ENCODE measurements around the gene SPATA22.
"Not testable (repeated sequence)": the region's sequence is repeated elsewhere in the genome, so short reads cannot be mapped to it uniquely, and the experiment has no call there.

Gene SPATA22

DNA sequence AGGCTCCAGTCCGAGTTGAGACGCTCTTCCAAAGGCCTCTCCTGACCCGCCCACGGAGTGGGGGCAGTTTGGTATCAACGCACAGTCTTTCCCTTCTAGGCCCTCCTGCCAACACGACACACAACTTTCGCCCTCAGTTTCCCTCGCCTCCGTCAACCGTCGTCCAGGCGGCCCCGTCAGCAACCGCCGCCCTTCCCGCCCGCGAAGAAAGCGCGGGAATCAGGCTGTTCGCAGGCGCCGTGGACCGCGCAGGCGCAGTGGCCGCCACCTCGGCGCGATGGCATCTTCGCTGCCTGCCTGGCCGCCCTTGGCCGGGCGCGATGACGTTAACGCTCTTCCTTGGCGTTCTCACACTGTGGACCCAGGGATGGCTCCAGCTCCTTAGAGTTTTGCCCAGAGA, at the start of gene SPATA22:
Gene SPATA22, minus strand, starts transcription at position 221 of the 400 bp plus-strand sequence. CDS start 2,494 bp downstream, outside the sequence.
- DNase-seq = no peak

- not testable (repeated sequence) for DNase-seq
Observed at GRCh38 chr17:3519472-3519871, 47.9 kb upstream of the SPATA22 start.

DNA sequence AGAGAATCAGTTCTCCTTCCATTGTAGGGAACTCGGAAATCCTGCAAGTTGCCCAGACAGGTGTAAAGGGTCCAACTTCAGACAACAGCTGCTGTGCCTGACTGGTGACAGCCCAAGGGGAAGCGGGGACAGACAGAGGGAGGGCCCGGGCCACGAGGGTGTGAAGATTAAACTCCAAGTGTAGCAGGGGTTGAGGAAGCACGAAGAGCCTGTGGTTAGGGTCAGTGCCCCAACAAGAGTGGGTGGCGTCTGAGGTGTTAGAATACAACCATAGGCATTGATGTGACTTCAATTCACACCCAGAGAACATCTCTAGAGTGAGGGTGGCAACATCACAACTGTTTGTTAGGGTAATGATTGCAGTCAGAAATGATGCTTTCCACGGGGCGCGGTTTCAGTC, 43.3 kb upstream of the SPATA22 start:
- DNase-seq = no peak

DNA sequence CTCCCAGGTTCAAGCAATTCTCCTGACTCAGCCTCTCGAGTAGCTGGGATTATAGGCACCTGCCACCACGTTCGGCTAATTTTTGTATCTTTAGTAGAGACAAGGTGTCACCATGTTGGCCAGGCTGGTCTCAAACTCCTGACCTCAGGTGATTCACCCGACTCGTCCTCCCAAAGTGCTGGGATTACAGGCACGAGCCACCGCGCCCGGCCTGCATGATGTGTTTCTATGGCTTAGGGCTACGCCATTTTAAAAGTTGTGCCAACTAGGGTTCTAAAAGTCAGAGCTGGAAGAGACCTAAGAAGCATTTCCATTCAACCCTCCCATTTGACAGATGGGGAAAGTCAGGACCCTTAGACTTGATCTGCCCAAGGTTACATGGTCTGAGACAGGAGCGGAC, 42.5 kb upstream of the SPATA22 start:
- DNase-seq = not testable (repeated sequence)

DNA sequence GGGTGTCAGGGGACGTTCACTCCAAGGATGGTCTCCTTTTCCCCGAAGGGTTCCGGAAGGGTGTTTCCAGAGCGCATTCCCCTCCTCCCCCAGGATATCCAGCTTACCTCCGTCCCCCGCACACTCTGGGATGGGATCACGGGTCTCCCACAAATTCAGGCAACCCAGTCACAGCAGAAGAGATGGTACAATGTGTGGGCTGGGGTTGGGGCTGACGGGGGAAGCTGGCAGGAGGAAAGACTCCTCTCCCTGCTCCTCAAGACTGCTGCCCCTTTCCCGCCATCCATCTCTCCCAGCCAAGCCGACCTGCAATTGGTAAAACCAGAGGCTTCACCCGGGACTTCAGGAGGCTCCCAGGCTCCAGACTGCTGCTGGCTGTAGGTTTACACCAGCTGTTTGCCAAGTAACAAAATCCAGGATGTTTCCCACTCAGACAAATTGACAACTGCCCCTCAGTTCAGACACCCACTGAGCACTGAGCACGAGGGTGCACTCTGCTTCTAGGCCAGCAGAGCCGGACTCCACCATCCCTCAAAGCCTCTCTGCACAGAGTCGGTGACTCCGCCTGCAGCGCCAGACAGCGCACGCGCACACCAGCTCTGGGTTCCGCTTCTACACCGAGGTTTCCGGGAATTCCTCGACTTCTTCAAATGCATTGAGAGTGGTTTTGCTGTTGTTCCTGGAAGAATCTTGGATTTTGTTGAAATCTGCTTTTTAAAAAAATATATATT, 41.9 kb upstream of the SPATA22 start:
- DNase-seq = no peak

- DNase-seq = no peak
Observed at GRCh38 chr17:3512505-3513171, 41.0 kb upstream of the SPATA22 start.

DNA sequence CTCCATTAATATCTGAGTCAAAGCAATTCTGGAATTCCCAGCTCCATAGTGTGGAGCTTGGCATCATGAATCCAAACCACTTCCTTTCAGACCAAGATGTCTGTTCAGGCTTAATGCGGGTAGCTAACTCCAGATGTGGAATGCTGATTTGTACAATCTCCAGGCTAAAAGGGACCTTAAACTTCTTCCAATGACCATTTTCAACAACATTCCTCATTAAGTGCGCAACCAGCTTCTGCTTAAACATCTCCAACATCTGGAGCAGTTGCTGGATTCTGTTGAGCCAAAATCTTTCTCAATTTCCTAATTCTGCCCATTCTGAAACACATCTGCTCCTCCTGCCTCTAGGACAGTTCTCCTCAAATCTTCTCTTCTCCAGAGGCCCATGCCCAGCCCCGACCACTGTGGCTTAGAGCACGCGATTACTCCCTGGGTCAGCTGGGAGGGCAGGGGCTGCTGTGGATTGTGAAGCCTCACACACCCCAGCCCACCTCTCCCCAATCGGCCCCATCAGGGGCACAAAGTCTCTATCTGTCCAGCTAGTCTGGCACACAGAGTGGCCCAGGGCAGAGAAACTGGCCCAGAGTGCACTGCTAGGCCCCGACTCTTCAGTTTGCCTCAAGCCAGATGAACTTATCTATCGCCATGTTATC, 40.4 kb upstream of the SPATA22 start:
- DNase-seq = no peak

DNA sequence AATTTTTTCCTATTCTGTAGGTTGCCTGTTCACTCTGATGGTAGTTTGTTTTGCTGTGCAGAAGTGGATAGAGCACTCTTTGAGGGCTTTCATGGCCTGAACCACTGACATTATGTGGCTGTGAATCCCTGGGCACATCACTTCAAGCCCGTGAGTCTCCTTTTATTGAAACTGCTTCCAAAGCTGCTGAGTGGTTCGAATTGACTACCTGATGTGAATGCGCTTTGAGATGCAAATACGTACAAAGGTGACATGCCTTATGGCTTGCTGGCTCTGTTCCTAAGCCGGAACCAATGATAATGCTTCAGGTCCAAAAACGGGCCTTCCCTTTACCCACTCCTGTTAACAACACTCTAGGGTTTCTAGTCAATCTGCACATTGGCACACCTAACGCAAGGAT, 38.5 kb upstream of the SPATA22 start:
- DNase-seq = no peak

GRCh38 chr17:3507869-3508268, 36.2 kb upstream of the SPATA22 start:
- DNase-seq = no peak

- no peak for DNase-seq
Observed at GRCh38 chr17:3507071-3507470, 35.5 kb upstream of the SPATA22 start.

DNA sequence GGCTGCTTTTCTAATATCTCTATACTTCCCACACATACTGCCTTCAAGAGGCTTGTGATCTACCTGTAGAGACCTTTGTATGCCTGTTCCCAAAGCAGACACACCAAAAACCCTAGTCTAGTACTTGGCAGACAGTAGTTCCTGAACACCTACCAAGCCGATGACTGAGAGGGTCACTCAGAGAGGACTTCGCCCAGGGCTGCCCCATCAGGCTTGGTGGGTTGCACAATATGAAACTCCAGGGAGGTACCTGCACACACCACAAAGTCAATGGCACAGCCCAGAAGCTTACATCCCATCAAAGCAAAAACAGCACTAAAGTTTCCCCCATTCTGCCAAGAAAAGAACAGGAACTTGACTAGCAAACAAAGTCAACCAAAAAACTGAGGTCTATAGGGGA, 34.4 kb upstream of the SPATA22 start:
- no peak for DNase-seq

DNA sequence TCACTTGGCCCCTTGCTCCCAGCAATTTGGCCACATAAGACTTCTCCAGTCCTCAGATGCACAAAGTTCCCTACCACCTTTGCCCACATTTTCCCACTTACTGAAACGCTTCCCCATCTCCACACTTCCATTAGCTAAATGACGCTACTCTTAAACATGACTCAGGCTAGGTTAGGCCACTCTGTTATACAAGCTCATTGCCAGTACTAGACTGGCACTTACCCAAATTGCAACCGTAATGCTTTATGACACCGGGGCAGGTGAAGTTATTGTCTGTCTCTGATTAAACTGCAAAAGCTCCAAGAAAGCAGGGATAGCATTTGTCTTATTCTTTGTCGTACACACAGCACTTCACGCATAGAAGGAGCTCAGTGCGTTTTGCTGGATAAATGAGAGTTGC, 33.4 kb upstream of the SPATA22 start:
- DNase-seq = no peak

- no peak for DNase-seq
Observed at GRCh38 chr17:3503285-3503684, 31.7 kb upstream of the SPATA22 start.

DNA sequence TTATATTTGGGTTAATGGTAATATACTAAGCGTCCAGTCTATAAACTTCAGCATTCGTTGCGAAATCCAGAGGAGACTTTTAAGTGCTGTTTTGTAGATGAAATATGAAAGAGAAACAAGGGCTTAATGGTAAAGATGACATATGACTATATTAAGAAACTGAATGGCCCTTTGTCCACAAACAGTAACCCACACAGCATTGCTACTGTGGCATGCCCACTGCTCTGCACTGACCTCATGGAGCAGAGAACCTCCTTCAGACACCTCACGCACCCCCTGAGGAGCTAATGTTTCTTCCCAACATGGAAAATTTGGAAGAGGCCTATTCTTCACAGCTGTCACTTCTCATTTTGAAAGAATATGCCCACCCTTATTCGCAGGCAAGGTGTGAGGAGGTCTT, 30.8 kb upstream of the SPATA22 start:
- DNase-seq = no peak

GRCh38 chr17:3501344-3501743, 29.7 kb upstream of the SPATA22 start:
- DNase-seq = no peak

DNA sequence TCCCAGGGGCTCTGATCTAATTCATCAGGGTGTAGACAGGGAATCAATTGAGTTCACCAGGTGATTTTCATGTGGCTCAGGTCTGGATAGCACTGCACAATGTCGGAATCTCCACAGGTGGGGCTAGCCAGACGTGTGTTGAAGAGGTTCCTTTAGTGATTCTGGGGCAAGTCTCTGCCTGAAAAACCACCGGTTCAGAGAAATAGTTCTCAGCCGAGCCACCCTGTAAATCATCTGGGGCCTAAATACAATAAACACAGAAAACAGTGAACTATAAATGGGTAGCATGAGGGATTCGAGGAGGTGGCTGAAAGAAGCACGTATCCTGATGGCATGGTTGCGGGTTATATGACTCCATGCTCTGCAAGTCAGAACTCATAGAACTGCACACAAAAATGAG, 25.5 kb upstream of the SPATA22 start:
- DNase-seq = no peak

GRCh38 chr17:3485481-3486068, 14.0 kb upstream of the SPATA22 start:
- no peak for DNase-seq

DNA sequence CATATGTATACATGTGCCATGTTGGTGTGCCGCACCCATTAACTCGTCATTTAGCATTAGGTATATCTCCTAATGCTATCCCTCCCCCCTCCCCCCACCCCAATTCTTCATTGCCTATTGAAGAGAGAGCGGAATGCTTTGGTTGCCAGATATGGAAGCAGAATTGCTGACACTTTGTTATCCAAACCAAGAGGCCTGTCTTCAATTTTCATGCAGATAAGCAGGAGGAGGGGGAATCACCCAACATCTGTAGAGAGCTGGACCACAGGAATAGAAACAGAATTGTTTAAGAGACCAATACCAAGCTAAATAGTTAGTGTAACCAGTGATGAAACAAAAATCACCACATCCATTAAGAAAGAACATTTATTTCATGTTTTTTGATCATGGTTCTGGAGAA, 11.2 kb upstream of the SPATA22 start:
- DNase-seq = no peak

- DNase-seq = no peak
Observed at GRCh38 chr17:3479988-3480387, 8.4 kb upstream of the SPATA22 start.

DNA sequence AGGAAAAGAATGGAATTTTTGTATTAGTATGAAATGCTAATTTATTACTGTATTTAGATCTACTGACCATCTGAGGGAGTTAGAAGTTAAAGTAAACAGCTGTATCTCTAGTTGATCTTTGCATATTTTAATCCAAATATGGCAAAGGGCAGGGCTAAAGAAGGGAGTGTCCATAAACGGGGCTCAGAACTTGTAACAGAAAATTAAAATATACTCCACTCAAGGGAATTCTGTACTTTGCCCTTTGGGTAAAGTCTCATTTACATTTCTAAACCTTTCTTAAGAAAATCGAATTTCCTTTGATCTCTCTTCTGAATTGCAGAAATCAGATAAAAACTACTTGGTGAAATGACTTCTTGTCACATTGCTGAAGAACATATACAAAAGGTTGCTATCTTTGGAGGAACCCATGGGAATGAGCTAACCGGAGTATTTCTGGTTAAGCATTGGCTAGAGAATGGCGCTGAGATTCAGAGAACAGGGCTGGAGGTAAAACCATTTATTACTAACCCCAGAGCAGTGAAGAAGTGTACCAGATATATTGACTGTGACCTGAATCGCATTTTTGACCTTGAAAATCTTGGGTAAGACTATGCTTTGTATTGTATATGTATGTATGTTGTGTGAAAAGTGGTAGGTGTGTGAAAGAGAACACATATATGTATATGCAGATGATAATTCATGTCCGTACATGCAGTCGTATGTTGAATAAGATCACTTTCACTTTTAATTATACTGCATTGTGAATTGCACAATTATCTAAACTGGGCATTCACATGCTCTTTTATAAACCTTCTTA, 4.4 kb upstream of the SPATA22 start, which contains the start of gene ASPA:
Gene ASPA, plus strand, starts transcription at position 186 of the 799 bp plus-strand sequence. Its CDS starts 163 bp downstream, at position 349.
- DNase-seq = no peak

DNA sequence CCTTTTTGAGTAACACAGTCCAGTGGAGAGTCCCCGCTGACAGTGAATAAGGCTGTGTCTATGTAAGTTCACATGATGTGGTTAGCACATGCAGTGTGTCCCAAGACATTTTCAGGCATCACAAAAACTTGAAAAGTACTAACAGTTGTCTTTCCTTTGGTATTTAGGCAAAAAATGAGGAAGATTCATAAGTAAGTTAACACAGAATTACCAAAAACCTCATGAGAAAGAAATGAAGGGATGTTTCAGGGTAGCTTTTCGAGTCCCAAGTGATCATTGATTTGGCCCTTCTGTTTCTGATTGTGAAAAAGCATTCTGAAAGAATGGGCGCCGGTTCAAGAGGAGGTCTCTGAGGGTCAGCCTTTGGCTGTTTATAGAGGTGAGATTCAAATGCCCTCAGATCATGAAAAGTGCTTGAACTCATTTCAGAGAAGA, 3.6 kb upstream of the SPATA22 start:
- no peak for DNase-seq

GRCh38 chr17:3474212-3474611, 2.6 kb upstream of the SPATA22 start:
- DNase-seq = no peak

GRCh38 chr17:3472137-3472536, 518 bp upstream of the SPATA22 start:
- no peak for DNase-seq
